Upper lobe of left lung (tissue), 6 donors: Measurements from ENCODE around the gene HAND2. TPM values are rescaled to one million over a fixed set of nuclear protein-coding genes. Genes with fewer than 3 reads are reported as not detected.

Source experiments
- ATAC-seq, 2 donors: fragments of 200-7000 bp; cut with Tn5 transposase; one replicate each; pipeline ENCODE4 v1.9.1; 2022; ENCODE audit warnings: mild to moderate bottlenecking in 2 of 2, moderate library complexity in 2 of 2; ENCODE audit not compliant: low FRiP score in 2 of 2
- DNase-seq, 2 donors: peaks; one replicate each; pipeline ENCODE4 v3.0.0-alpha.2; 2019 to 2020
- H3K27ac ChIP-seq, 4 donors: fragments of 200-600 bp; sonication (generic); one replicate each; pipeline ENCODE4 v1.5.1; 2016 to 2019
- H3K27me3 ChIP-seq, 4 donors: fragments of 200-600 bp; sonication (generic); one replicate each; pipeline ENCODE4 v1.5.1; 2017 to 2019
- H3K36me3 ChIP-seq, 4 donors: fragments of 200-600 bp; sonication (generic); one replicate each; pipeline ENCODE4 v1.5.1; 2016 to 2019
- H3K4me1 ChIP-seq, 4 donors: fragments of 200-600 bp; sonication (generic); one replicate each; pipeline ENCODE4 v1.5.1; 2018 to 2019
- H3K4me3 ChIP-seq, 4 donors: fragments of 200-600 bp; sonication (generic); one replicate each; pipeline ENCODE4 v1.5.1; 2017 to 2019; ENCODE audit warnings: mild to moderate bottlenecking in 2 of 4, moderate library complexity in 1 of 4
- H3K9me3 ChIP-seq, 4 donors: fragments of 200-600 bp; sonication (generic); one replicate each; pipeline ENCODE4 v1.5.1; 2018 to 2019
- CTCF ChIP-seq, 6 experiments: fragments of 450-650 bp in 4 of 6; fragments of 200-600 bp in 2 of 6; sonication (generic) in 2 of 6; IDR thresholded peaks; one replicate each; pipeline ENCODE4 v1.5.1; 2016 to 2019; ENCODE audit warnings: antibody characterized with exemption in 6 of 6
- EP300 ChIP-seq, 4 donors: sonication (generic); formaldehyde crosslinking; IDR thresholded peaks; one replicate each; pipeline ENCODE4 v1.5.1; 2017; ENCODE audit warnings: antibody characterized with exemption in 4 of 4, control low read depth in 2 of 4
- POLR2A ChIP-seq, 4 donors: fragments of 450-650 bp; IDR thresholded peaks; one replicate each; pipeline ENCODE4 v1.5.1; 2016 to 2017; ENCODE audit warnings: antibody characterized with exemption in 4 of 4, mild to moderate bottlenecking in 2 of 4
- POLR2AphosphoS5 ChIP-seq, 2 donors: sonication (generic); formaldehyde crosslinking; IDR thresholded peaks; one replicate each; pipeline ENCODE4 v1.5.1; 2017; ENCODE audit warnings: antibody characterized with exemption in 2 of 2
- WGBS, 2 donors: methylation state at CpG; one replicate each; pipeline ENCODE4 v1.1.5; 2017 to 2018; 5-methylcytosine and 5-hydroxymethylcytosine counted together
- total RNA-seq, 6 donors: library from RNA; depleted of rRNA in 4 of 6; stranded (reverse); fragments of >200 nt in 4 of 6; gene quantifications; one replicate each; pipeline versions ENCODE4 v1.1.0 to v1.2.1, GENCODE V29; 2016 to 2021
- donor health status: DM: no; HTN: no; CAD: no; lungs with moderate emphysema.
- donor health status: DM: no; HTN: yes; CAD: no; lungs with severe emphysema.

The HAND2 gene
- total RNA-seq, 6 donors from 2014 or later = 0.20 to 3.0 (median 0.39) TPM; not detected in 2

DNA sequence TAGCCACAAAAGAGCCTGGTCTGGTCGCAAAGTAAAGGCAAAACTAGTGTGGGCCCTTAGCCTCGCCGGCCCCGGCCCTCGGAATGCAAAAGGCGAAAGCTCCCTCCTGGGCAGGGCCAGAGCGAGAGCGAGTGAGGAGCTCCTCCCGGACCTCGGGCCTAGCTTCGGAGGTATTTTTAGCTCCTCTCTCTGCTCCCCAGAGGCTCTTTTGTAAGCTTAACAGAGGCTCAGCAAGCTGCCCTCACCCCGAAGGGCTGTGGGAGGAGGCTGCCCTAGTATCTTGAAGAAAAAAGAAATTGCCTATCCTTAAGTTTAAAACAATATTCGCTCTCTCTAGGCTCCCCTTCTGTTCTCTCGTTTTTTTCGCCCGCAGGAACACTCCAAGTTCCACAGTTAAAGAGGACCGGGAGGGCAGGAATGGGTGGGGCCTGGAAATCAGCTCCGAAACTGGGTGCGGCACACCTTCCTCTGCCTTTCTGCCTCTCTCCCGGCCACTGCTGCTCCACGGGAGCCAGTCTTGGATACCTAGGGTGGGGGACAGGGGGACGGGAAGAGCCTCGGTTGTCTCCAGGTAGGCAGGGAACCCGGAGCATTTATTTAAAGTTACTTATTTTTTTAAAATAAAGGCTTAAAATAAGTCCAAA is 12.1 kb downstream of the HAND2 start:
- DNase-seq (no peak), ATAC-seq (no peak)
- WGBS, 2 donors = 7 to 10% methylated on average over 13 to 24 of the region's 24 CpGs

DNA sequence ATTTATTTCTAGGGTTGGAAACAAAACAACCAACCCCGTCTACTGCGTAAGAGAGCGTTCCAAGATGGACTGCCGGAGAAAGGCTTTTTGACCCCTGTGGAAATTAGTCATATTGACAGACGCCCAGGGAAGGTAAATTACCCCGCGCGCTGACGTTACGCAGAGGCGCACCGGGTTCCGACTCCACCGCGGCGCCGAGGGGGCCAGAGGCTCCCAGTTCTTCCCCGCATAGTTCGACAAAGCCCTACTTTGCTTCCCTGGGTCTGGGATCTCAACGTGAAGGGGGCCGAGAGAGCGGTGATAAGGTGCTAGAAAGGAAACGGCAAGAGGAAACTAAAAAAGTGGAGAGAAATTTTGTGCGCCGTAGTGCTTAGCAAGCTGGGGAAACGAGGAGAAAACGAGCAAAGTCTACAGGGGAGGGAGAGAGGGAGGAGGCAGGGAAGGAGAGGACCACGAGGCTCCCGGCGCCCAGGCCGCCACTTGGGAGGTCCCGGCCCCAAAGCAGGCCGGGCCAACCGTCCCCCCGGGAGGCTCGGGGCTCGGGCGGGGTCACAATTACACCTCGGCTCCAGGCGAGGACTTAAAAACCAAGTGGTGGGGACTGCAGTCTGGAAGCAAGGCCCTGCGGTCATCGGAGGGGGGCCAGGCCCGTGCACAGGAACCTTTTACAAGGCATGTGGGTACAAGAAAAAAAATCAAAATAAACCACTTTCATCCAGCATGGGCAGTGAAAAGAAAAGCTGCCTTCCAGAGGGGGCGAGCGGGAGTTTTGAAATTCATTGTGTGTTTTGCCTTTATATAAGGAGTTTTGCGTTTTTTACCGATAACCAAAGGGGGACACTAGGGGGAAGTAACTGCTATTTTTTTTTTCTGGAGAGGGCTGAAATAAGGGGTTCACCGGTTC is 13.2 kb downstream of the HAND2 start:
- Histone ChIP-seq H3K27me3 (peaks cover 0 to 64% (median 34%) of the 10 kb centered on the region in 4 donors), H3K9me3 (no peaks in the 10 kb centered on the region), H3K4me3 (no peak overlapping the region), H3K27ac (no peak overlapping the region), H3K36me3 (no peaks in the 10 kb centered on the region), H3K4me1 (peaks cover 12 to 32% (median 16%) of the 10 kb centered on the region in 4 donors)
- TF ChIP-seq POLR2A (IDR thresholded peaks at IDR 0.05) = no peak
- DNase-seq (peak in 1 of 2 donors; percentile 79), ATAC-seq (no peak)
- WGBS, 2 donors = 8 to 9% methylated on average over 36 to 48 of the region's 48 CpGs

More for the DNA sequence above, 12.1 kb downstream of the HAND2 start:
- H3K27me3 ChIP-seq = peaks cover 0 to 74% (median 41%) of the 10 kb centered on the region in 4 donors
- no peaks in the 10 kb centered on the region for H3K9me3 ChIP-seq
- no peaks in the 10 kb centered on the region for H3K36me3 ChIP-seq
- no peak overlapping the region for H3K4me3 ChIP-seq
- TF ChIP-seq POLR2AphosphoS5 (IDR thresholded peaks at IDR 0.05) = no peak
- TF ChIP-seq CTCF (IDR thresholded peaks at IDR 0.05) = no peak
- no peak for TF ChIP-seq EP300 (IDR thresholded peaks at IDR 0.05)
- TF ChIP-seq POLR2A (IDR thresholded peaks at IDR 0.05) = no peak
- H3K27ac ChIP-seq = no peak overlapping the region
- peaks cover 20 to 42% (median 25%) of the 10 kb centered on the region in 4 donors for H3K4me1 ChIP-seq

- H3K9me3 ChIP-seq = no peaks in the 10 kb centered on the region
- DNase-seq (no peak), ATAC-seq (no peak)
- peaks cover 4 to 23% (median 10%) of the 10 kb centered on the region in 4 donors for H3K4me1 ChIP-seq
- no peak overlapping the region for H3K27ac ChIP-seq
- 28 to 40% methylated on average over 3 to 4 of the region's 4 CpGs for WGBS, 2 donors
- TF ChIP-seq POLR2A (IDR thresholded peaks at IDR 0.05) (no peak), POLR2AphosphoS5 (IDR thresholded peaks at IDR 0.05) (no peak), CTCF (IDR thresholded peaks at IDR 0.05) (no peak), EP300 (IDR thresholded peaks at IDR 0.05) (no peak)
- H3K36me3 ChIP-seq = no peaks in the 10 kb centered on the region
- H3K27me3 ChIP-seq = peaks cover 0 to 64% (median 26%) of the 10 kb centered on the region in 4 donors
- H3K4me3 ChIP-seq = no peak overlapping the region
Observed at GRCh38 chr4:173515458-173515857, 14.6 kb downstream of the HAND2 start.

- H3K36me3 ChIP-seq = no peaks in the 10 kb centered on the region
- no peak for ATAC-seq
- peaks cover 6 to 24% (median 12%) of the 10 kb centered on the region in 4 donors for H3K4me1 ChIP-seq
- no peak overlapping the region for H3K4me3 ChIP-seq
- H3K27me3 ChIP-seq = peaks cover 0 to 65% (median 26%) of the 10 kb centered on the region in 4 donors
- no peak overlapping the region for H3K27ac ChIP-seq
- no peak for DNase-seq
- WGBS, 2 donors = 14 to 19% methylated on average over 4 of the region's 4 CpGs
- no peak for TF ChIP-seq EP300 (IDR thresholded peaks at IDR 0.05)
- TF ChIP-seq CTCF (IDR thresholded peaks at IDR 0.05) = no peak
- no peak for TF ChIP-seq POLR2AphosphoS5 (IDR thresholded peaks at IDR 0.05)
- no peak for TF ChIP-seq POLR2A (IDR thresholded peaks at IDR 0.05)
- H3K9me3 ChIP-seq = peaks cover 0 to 3% (median 0%) of the 10 kb centered on the region in 4 donors
Observed at GRCh38 chr4:173514641-173515217, 15.3 kb downstream of the HAND2 start.

GRCh38 chr4:173513651-173514050 is 16.4 kb downstream of the HAND2 start:
- Histone ChIP-seq H3K4me1 (peaks cover 11 to 29% (median 18%) of the 10 kb centered on the region in 4 donors), H3K27ac (no peak overlapping the region), H3K36me3 (no peaks in the 10 kb centered on the region), H3K9me3 (peaks cover 0 to 3% (median 0%) of the 10 kb centered on the region in 4 donors), H3K27me3 (peaks cover 0 to 65% (median 26%) of the 10 kb centered on the region in 4 donors), H3K4me3 (no peak overlapping the region)
- TF ChIP-seq POLR2A (IDR thresholded peaks at IDR 0.05) (no peak), CTCF (IDR thresholded peaks at IDR 0.05) (no peak), POLR2AphosphoS5 (IDR thresholded peaks at IDR 0.05) (no peak), EP300 (IDR thresholded peaks at IDR 0.05) (no peak)
- ATAC-seq = no peak
- DNase-seq = no peak
